NCI-H2081 treated with DMSO at 0.1 percent for 48 hours (cell line): ENCODE data around the gene COX7B2.

Experiments
- DNase-seq: peaks from one replicate; lab custom pipeline; 2025; lab: John Stamatoyannopoulos, UW

Gene COX7B2

GRCh38 chr4:46909078-46909477 lies at the start of gene COX7B2:
Gene COX7B2, minus strand, starts transcription at chr4:46909245. Its CDS starts 174,053 bp downstream, at chr4:46735192.
- no peak for DNase-seq

- no peak for DNase-seq
Measured at GRCh38 chr4:46956451-46956850, 47.4 kb upstream of the COX7B2 start.

- no peak for DNase-seq
Measured at GRCh38 chr4:46955601-46956000, 46.6 kb upstream of the COX7B2 start.

DNA sequence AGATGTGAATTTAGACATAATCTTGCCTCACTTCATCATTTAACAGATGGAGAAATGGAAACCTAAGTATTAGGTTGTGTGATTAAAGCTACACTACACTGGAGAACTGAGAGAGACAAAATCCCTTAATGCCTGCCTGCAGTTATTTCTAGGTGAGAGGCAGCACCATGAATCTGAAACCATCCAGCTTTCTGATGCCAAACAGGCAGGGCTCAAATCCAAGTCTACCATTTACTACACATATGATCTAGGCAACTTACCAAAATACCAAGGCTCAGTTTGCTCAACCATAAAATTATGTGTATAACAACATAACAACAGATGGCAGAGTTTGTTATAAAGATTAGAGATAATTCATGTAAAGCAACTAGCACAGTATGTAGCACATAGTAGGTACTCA lies 45.6 kb upstream of the COX7B2 start:
- no peak for DNase-seq

GRCh38 chr4:46953564-46953963 lies 44.5 kb upstream of the COX7B2 start:
- no peak for DNase-seq

GRCh38 chr4:46952451-46952850 lies 43.4 kb upstream of the COX7B2 start:
- no peak for DNase-seq

DNA sequence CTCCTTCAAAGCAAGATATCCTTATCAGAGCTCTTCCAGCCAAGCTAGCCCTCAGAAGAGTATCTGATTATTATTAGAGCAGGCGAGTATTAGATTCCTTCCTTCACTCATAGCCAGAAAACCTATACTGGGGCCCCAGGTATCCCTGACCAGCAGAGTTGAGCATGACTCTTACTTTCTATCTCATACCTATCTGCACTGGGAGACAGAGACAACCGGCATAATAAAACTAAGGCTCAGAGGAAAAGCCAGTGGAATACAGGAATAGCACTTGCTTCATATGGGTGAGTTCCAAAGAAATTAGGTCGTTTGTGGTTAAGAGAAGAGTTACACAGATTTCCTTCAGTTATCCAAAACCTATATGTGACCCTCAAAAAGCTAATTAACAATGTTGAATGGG lies 41.8 kb upstream of the COX7B2 start:
- DNase-seq: no peak

GRCh38 chr4:46949822-46950221 lies 40.8 kb upstream of the COX7B2 start:
- no peak for DNase-seq

- DNase-seq: no peak
Measured at GRCh38 chr4:46947541-46947940, 38.5 kb upstream of the COX7B2 start.

DNA sequence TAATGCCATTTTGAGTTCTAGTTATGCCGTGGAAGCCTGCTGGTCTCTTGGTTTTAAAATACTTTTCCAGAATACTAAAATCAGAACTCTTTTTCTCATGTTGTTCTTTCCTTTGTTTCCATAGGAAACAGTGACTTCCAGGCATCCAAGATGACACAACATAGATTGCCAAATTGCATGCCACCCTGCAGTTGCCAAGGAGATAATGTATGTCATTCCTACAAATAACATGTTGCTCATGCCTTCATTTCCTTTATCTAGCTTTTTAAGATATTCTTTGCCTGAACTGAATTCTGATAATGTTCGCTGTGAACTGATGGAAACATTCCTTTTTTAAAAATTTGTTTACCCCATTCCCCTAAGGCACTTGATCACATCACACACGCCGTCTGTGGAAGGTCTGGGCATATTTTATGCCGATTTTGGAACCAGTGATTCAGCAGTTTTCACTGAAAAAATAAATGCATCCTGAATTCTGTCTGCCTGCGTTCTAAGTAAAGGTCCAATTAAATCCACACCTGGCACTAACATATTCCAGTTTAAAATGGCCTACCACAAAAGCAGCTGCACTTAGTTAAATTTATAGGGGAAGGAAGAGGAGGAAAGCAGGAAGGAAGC lies 38.0 kb upstream of the COX7B2 start:
- DNase-seq: no peak

GRCh38 chr4:46945062-46945461 lies 36.0 kb upstream of the COX7B2 start:
- DNase-seq: no peak

DNA sequence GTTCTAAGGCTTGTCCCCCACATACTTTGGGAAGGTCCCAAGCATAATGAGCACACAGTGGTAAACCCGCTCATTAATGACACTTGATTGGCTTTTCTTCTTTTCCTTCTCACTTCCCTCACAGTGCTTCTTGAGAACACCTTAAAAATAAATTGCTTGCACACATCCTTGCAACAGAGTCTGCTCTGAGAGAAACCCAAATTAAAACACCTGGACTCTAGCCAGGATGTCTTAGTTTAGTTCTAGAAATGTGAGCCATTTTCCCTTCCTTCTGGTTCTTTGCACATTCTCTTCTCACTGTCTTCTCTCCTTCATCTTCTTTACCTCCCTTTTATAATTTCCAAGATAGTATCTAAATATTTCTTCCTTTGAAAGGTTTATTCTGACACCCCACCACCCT lies 35.3 kb upstream of the COX7B2 start:
- no peak for DNase-seq

- DNase-seq: no peak
Measured at GRCh38 chr4:46937493-46937892, 28.4 kb upstream of the COX7B2 start.

DNA sequence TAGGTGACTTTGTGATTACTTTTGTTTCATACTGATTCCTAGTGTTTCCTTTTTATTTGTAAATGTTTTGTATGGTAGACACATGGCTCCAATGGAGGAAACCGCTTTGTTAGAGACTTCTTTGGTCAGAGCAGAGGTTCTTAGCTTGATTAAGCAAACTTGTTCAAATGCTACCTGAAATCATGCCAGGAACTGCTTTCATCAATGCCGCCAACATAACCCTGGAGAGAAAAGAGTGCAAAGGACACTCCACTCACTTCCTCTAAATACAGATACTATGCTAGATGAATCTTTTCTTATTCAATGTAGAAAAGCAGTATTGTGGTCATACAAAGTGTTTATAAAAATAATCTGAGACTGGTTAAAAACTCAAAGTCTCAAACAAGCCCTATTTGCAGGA lies 25.7 kb upstream of the COX7B2 start:
- DNase-seq: no peak

- DNase-seq: no peak
Measured at GRCh38 chr4:46933686-46934085, 24.6 kb upstream of the COX7B2 start.

- DNase-seq: peak; percentile 5
Measured at GRCh38 chr4:46931981-46932380, 22.9 kb upstream of the COX7B2 start.

DNA sequence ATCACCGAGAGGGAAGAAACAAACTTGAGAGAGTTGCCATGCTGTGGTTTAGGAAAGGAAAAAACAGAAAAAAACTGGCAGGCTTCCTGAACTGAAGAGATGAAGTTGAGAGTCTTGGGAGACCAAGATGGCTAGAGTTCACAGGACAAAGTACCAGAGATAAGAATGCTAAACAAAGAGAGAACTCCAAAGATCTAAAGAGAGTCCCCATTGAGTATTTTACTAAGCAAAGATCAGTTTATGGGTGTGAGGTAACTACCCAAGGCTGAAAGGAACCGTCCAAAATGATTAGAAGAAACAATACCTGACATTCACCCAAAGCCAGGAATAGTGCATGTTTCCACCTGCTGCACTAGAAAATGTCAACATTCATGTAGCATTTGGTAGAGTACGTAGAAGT lies 21.8 kb upstream of the COX7B2 start:
- DNase-seq: no peak

DNA sequence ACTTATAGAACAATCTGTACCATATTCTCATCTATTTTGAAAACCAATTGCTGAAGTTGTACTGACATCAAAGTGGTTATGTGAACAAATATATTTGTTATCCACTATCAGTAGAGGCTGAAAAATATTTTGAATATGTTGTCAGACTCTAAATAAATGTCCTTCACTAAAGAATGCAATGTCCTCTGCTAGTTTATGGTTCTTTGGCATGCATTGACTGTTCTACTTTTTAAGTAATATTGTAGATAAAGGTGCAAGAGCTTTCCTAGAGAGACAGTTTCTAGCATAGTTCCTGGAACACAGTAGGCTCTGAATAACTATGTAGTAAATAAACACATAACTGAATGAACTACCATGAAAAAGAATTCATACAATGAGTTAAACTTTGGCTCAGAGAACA lies 18.2 kb upstream of the COX7B2 start:
- no peak for DNase-seq

DNA sequence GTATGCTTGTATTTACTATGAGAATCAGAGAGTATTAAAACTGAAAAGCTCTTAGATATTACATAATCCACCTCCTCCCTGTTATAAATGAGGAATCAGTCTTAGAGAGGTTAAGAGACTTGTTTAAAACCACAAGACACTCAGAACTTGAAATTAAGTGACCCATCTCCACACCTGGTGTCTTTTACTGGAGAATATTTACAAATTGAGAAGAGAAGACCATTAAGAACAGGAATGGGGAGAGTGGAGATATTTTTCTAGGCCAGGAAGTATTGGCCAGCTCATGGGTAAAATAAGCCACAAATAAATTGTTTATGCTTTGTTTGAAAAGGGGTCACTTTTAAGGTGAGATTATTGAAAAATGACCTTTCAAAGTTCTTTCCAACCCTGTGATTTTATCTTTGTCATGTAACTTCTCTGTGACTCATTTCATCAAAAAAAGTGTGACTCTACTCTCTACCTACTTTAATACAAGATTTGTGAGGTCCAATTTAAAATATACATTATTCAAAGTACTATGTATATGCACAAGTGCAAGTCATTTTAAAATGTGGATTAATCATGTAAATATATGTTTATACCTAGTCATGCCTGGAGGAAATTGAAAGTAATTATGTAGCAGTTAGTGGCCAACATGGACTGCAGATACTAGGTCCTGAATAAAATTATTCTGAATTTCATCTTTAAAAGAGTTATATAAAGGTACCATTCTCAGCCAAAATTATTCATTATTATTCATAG lies 15.9 kb upstream of the COX7B2 start:
- no peak for DNase-seq

- no peak for DNase-seq
Measured at GRCh38 chr4:46922205-46922604, 13.2 kb upstream of the COX7B2 start.

DNA sequence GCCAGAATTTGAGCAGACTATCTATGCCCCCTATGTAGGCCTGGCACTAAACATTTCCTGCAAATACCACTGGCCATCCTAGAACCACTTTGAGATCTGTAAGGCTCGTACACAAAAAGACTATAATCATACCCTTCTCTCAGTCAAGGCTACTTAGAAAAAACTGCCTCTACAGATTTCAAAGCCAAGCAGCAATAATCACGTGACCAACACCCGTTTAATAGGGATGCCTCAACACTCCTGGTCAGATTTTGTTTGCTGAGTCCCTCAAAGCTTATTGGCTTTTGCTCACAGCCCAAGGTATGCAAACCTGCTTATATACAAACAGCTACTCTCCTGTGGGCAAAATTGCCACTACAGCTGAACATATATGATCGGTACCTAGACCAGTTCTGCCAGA lies 897 bp downstream of the COX7B2 start:
- DNase-seq: no peak

DNA sequence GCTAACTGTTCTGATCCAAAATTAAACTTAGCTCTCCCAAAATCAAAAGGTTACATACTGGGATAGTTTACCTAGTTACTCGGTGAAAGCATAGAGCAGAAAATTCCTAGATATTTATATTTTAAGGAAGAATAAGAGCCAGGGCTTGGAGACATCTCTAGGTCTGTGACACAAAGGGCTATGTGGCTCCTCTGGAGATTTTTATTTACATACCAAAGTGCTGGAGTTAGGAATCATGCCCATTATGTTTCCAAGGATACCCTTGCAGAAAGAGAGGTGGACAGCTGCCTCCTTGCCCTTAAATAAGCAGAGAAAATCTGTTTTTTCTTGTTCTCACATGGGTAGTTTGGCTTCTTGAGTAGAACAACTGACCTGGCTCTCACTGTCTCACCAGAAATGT lies 9.0 kb downstream of the COX7B2 start:
- no peak for DNase-seq

DNA sequence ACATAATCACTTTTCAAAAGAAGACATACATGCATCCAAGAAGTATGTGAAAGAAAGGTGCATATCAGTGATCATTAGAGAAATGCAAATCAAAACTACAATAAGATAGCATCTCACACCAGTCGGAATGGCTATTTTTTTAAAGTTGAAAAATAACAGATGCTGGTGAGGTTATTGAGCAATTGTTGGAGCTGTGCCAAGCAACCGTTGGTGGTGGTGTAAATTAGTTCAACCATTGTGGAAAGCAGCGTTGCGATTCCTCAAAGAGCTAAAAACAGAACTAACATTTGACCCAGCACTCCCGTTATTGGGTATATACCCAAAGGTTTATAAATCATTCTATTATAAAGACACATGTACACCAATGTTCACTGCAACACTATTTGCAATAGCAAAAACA lies 14.2 kb downstream of the COX7B2 start:
- DNase-seq: no peak

DNA sequence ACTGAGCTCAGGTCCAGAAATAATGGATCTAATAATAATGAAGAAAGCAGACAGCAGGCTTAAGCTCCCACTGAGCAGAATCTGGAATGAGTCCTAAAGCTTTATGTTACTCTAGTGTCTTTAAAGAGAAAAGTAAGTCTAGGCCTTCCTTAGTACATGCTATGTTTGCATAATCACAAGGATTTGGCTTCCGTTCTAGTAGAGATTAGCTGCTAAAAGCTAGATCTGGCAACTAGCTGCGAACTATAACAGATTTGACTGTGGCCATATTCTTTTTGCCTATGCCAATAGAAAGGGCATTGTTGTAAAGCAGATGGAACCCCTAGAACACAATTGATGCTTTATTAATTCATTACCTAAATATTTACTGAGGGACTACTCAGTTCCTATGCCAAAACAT lies 19.0 kb downstream of the COX7B2 start:
- no peak for DNase-seq
